ENCODE measurements around the gene CCDC92B.

CCDC92B gene

DNA sequence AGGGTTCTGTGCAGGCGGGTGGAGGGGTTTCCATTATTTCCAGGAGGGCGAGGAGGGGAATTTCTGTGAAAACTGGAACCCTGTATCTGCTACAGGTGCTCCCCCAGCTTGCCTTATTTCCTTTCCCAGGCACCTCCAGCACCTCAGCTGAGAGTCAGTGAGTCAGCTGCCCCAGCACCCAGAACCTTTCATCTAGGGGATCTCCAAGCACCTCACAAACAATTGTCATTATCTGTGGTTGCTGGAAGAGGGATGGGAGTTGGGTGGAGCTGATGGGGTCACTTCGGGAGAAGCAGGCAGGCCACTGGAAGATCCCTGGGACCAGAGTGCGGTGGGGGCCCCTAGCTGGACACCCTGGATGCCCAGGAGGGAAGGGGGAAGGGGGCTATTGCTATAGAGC, 27.8 kb downstream of the CCDC92B start:
- no peak for DNase-seq (ENCODE audit: low read depth in 3 of 3)

DNA sequence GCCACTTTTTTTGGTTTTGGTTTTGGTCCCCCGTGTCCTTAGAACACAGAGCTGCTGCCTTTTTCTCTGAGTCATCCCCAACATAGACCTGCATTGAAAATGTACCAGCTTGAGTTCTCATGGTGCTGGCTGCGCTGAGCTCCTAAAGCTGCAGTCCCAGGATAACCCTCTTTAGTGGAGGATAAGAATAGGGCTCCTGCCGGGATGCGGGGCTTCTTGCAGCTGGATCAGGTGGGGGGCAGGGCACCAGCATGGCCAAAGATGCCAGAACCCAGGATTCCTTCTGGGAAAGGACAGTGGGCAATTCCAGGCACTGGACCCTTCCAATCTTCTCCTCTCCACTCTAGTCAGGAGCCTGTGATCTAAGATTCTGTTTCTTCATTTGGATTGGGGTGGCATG, 29.6 kb downstream of the CCDC92B start:
- DNase-seq (ENCODE audit: low read depth in 3 of 3): no peak

DNA sequence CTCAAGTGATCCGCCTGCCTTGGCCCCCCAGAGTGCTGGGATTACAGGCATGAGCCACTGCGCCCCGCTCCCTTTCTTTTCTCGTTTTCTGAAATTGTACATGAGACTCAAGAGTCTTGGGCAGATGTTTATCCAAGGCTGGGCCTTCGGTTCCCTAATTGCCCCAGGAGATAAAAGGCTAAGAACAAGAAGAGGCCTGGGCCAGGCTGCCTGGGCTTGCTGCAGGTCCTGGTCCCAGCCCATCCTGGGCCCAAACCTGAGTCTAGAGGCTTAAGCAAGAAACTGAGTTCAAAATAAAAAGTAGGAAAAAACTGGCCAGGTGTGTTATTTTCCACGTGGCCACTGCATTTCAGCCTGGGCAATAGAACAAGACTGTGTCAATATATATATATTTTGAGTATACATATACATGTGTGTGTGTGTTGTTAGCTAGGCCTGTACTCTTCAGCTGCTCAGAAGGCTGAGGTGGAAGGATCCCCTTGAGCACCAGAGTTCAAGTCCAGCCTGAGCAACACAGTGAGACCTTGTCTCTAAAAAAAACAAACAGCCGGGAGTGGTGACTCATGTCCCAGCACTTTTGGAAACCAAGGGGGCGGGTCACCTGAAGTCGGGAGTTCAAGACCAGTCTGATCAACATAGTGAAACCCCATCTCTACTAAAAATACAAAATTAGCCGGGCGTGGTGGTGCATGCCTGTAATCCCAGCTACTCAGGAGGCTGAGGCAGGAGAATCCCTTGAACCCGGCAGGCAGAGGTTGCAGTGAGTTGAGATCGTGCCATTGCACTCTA, 31.1 kb downstream of the CCDC92B start:
- DNase-seq (ENCODE audit: low read depth in 3 of 3): no peak

DNA sequence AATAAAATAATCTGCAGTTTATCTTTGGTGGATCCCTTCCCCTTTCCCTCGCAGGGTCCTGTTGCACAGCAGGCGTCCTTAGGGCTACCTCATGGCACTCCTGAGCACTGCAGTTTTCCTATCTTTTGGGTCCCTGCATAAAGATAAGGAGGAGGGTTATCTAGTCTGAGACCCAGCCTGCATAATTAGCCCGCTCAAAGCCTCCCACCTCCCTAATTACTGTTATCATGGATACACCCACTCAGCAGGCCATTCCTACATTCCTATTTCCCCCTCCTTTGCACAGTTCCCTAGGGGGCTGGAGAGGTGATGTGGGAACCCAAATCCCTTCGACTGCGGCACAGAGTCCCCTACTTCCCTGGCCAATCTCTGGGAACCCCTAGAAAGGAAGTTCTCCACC, 32.8 kb downstream of the CCDC92B start:
- DNase-seq (ENCODE audit: low read depth in 3 of 3): no peak

DNA sequence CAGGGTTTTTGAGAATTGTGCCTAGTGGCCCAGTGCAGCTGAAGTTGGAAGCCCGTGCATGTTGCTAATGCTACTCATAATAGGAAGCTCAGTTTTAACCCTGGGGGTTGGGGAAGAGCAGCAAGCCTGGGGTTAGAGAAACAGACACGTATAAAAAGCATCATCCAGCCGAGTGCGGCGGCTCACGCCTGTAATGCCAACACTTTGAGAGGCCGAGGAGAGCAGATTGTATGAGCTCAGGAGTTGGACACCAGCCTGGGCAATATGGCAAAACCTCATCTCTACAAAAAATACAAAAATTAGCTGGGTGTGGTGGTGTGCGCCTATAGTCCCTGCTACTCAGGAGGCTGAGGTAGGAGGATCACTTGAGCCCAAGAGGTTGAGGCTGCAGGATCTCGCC, 35.6 kb downstream of the CCDC92B start:
- no peak for DNase-seq (ENCODE audit: low read depth in 3 of 3)

DNA sequence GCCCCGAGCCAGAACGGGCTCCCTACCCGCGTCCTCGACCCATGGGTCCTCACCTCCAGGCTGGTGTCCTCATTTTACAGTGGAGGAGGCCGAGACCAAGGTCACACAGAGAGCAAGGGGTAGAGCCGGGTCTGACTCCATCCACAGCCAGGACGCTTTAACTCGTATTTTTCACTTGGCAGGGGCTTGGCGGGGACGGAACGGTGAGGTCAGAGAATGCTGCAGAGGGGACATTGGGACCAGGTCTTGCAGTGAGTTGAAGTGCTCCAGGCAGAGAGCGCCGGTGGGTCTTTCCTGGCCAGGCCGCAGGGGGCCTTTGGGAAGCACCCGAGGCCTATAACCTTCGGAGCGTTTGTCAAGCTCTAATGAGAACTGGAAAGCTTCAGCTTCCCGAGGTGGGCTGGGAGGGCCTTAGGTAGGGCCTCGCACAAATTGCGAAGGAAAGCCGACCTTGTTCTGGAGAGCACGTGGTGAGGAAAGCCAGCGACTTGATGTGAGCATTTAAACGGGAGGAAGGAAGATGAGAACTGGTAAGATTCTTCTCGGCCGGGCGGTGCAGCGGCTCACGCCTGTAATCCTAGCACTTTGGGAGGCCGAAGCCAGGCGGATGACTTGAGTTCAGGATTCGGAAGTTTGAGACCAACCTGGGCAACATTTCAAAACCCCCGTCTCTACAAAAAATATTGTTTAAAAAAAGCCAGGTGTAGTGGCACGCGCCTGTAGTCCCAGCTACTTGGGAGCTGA, 37.0 kb downstream of the CCDC92B start:
- no peak for DNase-seq (ENCODE audit: low read depth in 3 of 3)

DNA sequence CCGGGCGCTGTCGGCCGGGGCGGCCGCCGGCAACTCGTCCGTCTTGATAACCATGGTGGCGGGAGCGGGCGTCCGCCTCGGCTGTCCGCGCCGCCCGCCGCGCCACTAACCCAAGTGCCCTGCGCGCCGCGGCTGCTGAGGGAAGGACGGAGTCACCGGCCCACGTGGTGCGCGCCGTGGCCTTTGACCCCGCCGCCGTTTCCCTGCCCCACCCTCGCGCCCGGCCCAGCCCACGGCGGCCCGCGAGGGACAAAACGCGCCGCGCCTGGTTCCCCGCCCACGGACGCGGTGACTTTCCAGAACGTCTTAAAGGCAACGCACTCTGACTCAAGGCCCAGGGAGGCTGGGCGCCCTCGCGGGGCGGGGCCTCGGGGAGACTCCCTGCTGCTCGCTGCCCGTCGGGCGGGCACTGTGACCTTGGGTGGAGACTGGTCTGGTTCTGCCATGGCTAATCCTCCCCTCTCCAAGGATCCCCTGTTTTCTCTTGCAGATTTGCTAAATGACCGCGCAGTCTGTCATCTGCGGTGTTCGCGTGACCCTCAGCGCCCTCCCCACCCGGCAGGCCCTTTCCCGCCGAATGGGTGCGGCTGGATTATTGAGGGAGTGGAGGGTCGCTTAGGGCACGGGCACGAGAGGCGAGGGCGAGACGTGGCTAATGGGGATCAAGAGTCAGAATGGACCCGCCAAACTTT, 37.7 kb downstream of the CCDC92B start, which contains the start of gene CLUH:
Gene CLUH, minus strand, starts transcription at position 157 of the 692 bp plus-strand sequence. Its CDS starts 103 bp downstream, at position 54.
- peak; percentile 92 to 98 (median 95) for DNase-seq (ENCODE audit: low read depth in 3 of 3)

DNA sequence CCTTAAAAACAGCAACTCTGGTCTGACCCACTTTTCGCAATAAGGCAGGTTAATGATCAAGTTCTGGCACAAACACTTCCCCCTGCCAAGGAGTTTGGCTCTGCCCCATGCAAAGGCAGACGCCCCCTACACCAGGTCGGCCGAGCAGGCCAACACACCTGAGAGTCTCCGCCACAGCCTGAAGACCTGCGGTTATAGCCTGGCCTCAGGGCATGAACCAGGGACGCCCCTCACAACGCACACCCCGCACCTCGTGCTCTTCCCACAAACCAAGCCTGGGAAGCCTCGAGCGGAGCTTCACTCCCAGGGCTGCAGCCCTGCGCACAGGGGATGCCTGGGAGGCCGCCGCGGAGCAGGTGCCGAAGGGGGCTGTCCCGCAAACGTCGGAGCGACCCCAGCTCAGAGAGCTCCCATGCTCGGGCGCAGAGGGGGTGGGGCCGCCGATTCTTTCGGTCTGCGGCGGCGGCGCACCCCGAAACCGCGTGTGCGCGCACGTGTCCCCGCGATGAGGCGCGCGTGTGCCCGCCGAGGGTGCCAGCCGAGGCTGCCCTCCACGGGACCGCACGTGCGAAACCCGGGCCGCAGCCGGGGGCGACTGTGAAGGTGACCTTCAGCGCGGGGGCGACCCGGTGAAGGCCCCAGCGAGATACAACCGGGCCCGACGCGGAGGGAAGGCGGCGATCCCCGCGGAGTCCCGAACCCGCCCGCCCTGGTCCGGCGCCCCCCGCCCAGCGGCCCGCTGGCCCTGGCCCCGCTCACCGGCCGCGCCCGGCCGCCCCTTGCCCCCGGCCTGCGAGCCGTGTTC, 38.4 kb downstream of the CCDC92B start:
- peak in 2 of 3 experiments; percentile 23 to 33 for DNase-seq (ENCODE audit: low read depth in 3 of 3)

DNA sequence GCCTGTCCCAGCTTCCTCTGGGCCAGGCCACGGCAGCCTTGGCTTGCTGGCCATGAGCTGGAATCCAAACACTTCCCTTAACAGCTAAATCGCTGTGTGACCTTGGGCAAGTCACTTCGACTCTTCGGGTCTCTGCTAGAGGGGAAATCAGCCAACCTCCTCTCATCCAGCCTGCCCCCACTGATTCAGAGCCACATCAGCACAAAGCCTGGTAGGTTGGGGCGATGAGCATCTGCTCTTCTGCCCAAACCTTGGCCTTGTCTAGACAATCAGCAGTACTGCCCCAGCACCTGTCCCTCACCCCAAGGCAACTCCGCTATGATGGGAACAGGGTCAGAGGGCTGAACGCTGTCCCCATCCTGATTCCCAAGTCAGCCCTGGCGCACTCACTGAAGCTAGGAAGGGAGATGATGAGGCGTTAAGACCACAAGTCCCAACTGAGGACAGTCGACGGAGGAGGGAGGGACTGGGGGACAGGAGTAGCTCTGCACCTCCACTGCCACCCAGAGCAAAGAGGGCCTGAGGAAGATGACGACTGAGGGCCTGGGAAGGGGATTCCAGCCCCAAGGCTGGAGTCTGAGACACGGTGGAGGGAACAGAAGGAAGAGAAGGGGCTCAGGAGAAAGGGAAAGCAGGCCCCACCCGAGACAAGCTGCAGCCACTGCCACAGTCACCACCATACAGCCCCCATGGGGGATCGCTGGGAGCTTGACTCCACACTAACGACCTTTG, 39.2 kb downstream of the CCDC92B start:
- DNase-seq (ENCODE audit: low read depth in 3 of 3): no peak

DNA sequence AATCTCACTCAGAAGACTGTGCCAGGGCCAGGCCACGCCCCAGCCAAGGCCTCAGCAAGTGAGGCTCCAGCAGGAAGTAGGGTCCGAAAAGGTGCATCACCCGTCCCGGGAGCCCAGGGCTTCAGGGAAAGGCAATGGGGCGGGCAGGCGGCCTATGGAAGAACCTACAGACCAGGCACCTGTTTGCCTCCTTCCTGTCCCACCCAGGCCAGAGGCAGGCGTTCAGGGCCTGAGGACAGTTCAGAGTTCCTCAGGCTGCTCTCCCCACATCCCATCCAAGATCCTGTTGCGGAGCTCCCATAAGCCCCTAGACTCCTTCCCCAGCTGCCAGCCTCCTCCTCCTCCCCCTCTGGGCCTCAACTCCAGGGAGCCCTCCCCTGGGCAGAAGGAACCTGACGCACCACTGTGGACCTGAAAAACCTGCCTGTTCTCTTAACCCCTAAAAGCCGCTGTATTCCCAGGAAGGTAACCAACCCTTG, 40.2 kb downstream of the CCDC92B start:
- DNase-seq (ENCODE audit: low read depth in 3 of 3): no peak

DNA sequence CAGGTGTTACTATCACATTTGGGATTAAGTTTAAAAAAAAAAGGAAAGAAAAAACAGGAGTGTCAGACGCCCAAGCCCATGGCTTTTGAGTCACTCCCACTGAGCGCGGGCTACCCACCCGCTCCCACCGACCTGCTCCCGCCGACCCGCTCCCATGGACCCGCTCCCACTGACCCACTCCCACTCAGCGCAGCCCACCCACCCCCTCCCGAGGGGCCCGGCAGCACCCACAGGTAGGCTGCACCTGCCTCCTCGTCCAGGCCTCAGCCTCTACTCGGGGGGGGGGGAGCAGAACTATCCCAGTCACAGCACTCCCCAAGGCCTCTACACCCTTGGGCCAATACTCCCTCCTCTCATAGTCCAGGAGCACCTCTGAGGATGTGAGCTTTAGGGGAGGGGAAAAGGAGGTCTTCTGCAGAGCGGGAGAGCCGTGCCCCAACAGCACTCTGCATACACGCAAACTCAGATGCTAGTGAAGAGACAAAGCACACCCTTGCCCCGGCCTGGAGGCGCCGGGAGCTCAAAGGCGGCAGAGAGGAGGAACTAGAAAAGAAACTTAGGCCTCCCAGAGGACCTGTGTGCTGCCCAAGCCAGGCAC, 40.8 kb downstream of the CCDC92B start:
- DNase-seq (ENCODE audit: low read depth in 3 of 3): no peak

DNA sequence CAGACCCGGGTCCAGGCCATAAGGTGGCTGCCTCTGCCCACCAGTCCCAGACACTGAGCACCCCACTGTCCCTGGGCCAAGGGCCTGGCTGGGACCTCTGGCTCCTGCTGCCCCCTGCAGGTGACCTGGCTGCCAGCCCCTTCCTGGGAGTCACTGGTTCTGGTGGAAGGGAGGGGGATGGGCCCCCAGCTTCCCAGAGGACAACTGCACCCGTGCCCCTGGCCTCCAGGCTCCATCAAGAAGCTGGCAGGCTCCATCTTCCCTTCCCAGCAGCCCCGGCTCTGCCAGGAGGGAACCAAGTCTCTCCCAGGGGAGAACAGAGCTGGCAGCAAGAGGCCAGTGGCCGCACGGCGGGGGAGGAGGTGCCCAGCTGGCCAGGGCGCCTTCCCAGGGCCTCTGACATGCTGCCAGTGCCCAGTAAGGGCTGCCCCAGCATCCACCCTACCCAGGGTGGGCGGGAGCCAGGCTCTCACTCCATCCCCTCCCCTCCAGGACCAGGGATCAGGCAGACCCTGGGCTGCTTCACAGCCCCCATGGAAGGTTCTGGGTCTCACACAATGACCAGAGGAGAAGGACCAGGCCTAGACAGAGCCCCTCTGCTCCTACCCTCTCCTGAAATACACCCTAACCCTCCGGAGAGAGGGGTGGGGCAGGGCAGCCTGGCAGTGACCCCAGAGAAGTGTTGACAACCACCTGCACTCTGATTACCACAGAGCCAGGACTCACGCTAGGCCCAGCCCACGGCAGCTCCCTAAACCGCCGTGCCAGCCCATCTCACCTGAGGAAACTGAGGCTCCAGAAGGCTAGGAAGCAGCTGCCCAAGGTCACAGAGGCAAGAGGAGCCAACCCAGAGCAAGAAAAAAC, 41.5 kb downstream of the CCDC92B start:
- DNase-seq (ENCODE audit: low read depth in 3 of 3): no peak

DNA sequence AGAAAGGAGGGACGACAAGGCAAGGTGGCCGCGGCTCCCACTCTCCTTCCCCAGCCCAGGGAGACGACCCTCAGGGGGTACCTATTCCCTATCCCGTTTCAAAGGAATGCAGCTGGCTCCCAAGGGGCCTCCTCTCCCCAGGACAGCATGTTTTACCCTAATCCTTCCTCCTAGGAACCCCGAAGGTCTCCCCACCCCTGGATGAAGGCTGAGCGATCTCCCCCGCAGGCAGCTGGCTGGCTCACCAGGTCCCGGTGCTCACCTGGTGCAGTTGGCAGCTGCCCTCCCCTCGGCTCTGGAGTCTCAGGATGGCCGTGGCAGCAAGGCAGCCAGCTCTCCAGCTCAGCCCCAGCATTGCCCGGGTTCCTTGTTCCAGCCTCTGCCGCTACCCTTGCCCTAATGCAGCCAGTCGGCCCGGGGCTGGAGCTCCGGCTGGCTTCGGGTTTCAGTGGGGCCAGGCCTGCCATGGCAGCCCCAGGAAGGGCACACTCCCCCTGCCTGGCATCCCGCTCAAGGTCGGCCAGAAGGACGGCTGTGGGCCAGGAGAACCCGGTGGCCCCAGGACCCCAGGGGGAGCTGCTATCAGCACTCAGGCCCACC, 42.4 kb downstream of the CCDC92B start:
- no peak for DNase-seq (ENCODE audit: low read depth in 3 of 3)

DNA sequence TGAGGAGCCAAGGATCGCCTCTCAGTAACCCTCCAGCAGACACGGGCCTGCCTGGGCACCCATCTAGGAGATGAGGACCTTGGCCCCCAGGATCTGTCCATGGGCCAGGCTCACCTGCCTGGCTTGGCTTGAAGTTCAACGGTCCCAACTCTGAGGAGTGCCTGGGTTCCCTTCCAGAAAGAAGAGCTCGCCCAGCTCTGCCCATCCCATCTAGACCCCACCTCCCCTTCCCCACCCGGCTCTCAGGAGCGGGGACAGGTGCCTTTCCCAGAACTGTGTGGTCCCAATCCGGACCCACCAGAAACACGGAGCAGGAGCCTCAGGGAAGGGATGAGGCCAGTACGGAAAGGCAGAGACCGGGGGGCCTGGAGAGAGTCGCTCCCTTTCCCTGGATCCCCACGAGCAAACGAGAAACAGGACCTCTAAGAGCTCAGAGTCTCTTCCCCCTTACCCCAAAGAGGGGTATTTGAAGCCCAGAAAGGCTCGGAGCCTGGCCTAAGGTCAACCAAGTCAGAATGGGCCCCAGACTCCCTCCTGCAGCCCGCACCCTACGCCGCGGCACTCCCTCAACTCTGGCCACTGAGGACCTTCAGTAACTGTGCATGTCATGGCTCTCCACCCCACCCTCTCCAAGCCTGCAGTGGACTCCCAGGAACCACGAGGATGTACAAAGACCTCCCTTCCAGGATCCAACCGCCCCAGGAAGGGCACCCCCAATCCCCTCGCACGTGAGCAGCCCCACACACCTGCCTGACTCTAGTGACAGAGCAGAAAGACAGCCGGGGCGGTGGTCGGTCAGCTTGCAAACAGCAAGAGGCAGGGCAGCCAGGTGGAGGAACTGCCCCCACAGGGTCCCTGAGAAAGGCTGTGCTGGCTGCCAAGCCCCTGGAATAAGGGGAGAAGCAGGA, 43.3 kb downstream of the CCDC92B start:
- no peak for DNase-seq (ENCODE audit: low read depth in 3 of 3)

DNA sequence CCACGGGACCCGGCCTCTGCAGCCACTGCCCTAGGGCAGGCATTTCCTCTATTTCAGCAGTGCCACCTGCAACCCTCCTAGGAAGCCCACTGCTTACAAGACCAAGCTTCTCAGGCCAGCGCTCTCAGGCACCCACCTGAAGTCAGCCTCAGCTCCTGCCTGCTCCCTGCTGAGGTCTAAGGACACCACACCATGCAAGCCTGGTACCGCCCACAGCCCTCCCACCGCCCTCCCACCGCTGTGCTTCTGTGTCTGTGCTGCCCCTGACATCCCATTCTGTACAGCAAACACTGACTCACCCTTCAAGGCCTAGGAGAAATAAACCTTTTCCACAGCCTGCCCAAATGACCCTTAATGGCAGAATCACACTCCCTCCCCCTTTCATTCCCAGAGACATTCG, 44.2 kb downstream of the CCDC92B start:
- DNase-seq (ENCODE audit: low read depth in 3 of 3): no peak

DNA sequence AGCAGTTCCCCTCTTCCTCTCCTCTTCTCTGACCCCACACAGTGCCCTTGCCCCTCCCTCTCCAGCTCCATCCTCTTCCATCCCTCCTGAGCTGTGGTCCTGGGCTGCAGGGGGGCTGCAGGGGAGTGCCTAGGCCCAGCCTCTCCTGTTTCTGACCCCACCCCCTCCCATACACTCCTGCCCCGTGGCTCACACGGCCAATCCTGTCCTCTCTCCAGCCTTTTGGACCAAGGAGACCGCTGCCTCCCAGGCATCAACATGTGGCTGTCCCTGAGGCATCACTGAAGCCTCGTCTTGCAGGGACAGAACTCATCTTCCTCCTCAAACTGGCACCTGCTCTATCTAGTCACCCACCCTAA, 44.6 kb downstream of the CCDC92B start:
- DNase-seq (ENCODE audit: low read depth in 3 of 3): no peak

DNA sequence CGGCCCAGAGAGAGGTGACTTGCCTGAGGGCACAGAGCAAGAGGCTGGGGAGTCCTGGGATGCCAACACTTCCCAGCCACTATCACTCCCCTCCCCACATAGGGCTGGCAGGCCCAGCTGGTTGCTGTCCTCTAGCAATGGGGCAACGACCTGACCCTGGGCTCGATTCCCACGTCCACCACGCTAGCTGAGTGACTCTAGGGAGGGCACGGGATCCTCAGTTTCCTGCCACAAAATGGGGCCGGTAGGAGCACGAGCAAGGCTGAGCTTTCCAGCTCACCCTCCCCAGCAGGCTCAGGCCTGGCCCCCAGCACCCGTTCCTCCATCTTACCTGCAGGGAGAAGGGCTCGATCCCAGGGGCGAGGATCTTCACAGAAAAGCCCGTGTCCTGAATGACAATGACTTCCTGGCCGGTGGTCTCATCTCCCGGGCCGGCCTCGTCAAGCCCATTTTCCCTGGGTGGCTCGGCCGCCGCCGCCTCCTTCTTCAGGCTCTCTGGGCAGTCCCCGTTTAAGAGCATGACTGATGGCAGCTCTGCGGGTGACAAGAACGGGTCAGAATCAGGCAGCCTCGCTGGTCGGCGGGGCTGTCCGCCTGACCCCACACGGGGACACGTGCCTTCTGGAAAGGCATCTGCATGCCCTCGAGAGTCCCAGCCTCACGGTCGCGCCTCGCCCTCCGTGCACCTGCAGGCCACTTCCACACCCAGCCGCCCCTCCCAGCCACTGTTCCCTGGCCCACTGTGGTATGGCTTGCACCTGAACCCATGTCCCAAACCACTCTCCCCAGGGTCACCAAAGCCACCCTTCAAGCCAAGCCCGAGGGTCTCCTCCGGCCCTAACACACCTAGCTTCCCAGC, 45.2 kb downstream of the CCDC92B start:
- DNase-seq (ENCODE audit: low read depth in 3 of 3): no peak

Data from stimulated activated CD4-positive, alpha-beta T cell treated with anti-CD3 and anti-CD28 coated beads, TNF-alpha, amount 100 ng/mL, for 24 hours (primary cell).